ENCODE data around the gene DLG2.

GRCh38 chr11:84833488-84834088 is 793.6 kb downstream of the DLG2 start:
- TF ChIP-seq POLR2A (IDR thresholded peaks at IDR 0.05) (no peak), CTCF (IDR thresholded peaks at IDR 0.05) (no peak)
